HG02973 (cell line): Measurements from ENCODE around the gene DUSP28.
"Not testable (repeated sequence)": the region's sequence is repeated elsewhere in the genome, so short reads cannot be mapped to it uniquely, and the experiment has no call there.

Experiments used
- ATAC-seq: cut with Tn5 transposase; IDR thresholded peaks from one replicate; pipeline ENCODE4 v1.9.1; 2021; ENCODE audit warnings: moderate library complexity; ENCODE audit not compliant: unreplicated experiment

The DUSP28 gene

DNA sequence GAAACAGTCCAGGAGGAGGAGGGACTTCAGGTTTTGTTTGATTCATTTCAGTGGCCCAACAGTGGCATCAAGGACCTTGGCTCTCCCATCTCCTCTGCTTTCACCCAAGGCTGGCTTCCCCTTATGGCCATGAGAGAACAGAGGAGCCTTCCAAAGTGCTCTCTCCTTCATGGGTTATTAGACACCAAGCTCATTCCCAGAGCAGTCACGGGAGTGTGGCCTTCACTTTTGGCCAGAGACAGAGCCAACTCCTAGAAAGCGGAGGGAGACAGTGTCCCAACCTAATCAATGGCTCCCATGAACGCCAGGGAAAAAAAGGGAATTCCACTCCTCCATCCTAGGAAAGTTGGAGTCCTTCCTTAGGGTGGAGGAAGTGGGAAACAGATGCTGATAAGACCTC is 871 bp upstream of the DUSP28 start:
- no peak for ATAC-seq

DNA sequence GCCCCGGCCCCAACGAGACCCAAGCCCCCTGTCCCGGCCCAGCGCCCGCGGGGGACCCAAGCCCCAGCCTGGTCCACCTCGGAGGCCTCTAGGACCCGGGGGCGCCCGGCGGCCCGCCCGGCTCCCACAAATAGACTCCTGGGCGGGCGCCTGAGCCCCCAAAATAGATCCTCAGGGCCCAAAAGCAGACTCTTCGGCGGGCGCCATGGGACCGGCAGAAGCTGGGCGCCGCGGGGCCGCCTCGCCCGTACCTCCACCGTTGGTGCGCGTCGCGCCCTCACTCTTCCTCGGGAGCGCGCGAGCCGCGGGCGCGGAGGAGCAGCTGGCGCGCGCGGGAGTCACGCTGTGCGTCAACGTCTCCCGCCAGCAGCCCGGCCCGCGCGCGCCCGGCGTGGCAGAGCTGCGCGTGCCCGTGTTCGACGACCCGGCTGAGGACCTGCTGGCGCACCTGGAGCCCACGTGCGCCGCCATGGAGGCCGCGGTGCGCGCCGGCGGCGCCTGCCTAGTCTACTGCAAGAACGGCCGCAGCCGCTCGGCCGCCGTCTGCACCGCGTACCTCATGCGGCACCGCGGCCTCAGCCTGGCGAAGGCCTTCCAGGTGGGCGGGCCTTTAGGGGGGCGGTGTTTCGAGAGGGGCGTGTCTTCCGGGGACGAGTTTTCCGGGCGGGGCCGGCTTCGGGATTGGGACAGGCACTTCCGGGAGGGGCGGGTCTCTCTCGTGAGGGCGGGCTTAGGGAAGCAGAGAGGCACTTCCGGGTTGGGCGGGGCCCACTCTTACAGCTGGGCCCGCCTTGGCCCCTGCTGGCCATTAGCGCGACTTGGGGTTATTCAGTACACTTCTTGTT is 545 bp downstream of the DUSP28 start:
- ATAC-seq: peak; percentile 52

DNA sequence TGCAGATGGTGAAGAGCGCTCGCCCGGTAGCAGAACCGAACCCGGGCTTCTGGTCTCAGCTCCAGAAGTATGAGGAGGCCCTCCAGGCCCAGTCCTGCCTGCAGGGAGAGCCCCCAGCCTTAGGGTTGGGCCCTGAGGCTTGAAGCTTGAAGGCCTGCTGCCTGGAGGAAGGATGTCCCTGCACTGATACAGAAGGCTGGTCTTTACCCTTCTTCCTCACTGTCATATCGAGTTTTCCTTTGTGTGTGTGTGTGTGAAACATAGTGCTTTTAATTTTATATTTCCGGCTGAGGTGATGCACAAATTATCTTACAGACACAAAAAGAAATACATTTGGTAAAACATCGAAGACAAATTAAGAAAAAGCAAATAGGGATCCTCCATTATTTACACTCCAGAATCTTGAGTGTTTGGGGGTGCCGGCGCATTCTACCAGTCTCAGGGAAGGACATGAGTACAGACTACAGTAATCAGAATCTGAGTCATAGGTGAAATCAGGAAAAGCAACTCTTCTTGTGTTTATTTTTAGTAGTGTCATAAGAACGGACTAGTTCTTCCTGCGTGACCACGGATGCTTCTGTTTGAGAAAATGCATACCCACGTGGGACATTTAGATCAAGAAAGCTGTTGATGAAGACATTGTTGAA is 1.3 kb downstream of the DUSP28 start:
- no peak for ATAC-seq

DNA sequence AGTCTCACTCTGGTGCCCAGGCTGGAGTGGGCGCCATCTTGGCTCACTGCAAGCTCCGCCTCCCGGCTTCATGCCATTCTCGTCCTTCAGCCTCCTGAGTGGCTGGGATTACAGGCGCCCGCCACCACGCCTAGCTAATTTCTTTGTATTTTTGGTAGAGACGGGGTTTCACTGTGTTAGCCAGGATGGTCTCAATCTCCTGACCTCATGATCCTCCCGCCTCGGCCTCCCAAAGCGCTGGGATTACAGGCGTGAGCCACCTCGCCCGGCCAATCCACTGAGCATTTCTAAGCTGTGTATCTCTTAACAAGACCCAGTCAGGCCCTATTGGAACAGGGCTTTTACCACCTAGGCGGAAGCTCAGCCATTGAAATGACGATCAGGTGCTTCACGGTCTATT is 3.1 kb downstream of the DUSP28 start:
- ATAC-seq: not testable (repeated sequence)

DNA sequence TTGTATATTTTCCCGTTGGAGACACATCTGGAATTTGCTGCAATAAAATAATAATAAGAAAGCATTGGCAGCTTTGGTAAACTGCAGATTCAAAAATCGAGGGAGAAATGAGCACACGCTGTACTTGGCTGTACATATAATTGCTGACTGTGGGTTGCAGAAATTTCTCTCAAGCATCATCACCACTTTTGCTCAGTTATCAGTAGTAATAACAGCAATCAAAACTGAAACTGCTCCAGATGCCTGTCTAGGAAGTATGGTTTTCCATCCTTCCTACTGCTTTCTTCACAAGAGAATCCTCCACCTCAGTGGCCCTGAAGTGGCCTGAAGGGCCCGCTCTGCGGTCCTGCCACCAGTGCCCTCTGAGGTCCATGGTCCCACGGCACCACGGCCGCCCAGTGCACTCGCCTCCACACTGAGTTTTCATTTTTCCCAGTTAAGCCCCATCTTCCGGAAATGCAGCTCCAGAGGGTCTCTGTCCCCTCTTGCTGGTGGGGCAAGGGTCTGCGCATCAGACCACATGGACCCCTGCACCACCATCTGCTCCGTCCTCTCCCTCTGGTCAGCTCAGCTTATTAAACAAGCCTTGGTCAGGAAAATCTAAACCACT is 3.9 kb downstream of the DUSP28 start:
- ATAC-seq: no peak

DNA sequence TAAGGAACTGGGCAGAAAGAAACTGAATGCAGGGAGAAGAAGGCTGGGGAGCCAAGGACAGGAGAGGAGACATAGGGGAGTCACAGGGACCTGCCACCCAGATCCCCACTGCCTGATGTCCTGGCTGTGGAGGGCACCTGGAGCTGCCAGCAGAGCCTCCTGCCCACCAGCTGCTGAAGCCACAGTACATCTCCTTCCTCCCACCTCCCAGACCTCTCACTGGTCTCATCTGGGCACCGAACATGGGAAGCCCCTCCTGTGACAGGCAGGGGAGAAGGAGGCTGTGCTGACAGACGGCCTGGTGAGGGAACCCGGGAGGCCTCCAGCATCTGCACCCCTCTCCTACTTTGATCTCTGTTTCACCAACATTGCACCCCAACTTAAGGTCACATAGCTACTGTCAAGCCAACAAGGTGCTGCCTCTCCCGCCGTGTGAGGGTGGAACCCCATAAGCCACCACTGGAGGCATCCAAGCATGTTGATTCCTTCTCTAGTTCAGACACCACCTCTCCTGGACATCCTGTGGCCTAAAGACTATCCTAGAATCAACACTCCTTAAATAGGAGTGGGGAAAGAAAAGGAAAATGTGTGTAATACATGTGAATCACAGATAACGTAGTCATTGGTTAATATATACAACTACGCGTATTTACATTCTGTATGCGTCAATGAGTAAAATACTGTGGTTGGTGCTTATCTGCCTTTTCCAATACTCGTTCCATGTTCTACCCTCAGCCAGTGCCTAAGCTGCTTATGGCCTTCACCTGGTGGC is 4.6 kb downstream of the DUSP28 start:
- no peak for ATAC-seq

DNA sequence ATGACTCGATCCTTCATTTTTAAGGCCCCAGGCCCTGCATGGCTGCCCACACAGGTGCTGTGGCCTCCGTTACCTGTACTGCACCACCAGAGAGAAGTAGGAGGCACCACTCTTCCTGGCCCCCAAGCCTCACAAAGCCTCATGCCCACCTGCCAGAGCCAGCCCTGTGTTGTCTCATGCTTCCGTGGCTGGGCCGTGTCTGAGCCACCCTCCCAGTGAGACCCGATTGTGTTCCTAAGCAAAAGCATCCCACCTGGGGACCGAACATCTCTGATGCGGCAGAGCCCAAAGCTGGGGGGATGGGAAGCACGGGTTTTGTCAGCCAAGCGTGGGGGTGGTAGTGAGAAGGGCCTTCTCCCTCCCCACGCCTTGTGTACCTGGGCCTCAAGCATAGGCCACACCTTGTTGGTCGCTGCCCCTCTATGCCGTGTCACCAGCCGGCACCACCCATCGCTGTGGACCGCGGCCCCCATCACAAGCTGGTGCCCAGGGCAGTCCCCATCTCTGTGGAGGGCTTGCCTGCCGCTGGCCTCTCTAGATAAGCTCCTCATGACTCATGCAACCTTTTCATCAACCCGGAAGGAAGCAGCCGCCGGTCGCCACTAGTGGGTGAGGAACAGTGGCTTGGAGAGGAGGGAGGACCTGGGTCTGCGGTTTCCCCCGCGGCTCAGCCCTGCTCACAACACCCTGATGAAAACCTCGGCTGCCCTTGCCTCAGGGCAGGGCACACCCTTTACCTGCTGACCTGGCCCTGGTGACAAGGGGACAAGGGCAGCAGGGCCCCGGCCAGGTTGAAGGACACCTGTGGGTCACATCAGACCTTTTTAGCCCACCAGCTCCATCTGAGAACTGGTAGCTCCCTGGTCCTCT is 5.4 kb downstream of the DUSP28 start:
- ATAC-seq: peak; percentile 33

DNA sequence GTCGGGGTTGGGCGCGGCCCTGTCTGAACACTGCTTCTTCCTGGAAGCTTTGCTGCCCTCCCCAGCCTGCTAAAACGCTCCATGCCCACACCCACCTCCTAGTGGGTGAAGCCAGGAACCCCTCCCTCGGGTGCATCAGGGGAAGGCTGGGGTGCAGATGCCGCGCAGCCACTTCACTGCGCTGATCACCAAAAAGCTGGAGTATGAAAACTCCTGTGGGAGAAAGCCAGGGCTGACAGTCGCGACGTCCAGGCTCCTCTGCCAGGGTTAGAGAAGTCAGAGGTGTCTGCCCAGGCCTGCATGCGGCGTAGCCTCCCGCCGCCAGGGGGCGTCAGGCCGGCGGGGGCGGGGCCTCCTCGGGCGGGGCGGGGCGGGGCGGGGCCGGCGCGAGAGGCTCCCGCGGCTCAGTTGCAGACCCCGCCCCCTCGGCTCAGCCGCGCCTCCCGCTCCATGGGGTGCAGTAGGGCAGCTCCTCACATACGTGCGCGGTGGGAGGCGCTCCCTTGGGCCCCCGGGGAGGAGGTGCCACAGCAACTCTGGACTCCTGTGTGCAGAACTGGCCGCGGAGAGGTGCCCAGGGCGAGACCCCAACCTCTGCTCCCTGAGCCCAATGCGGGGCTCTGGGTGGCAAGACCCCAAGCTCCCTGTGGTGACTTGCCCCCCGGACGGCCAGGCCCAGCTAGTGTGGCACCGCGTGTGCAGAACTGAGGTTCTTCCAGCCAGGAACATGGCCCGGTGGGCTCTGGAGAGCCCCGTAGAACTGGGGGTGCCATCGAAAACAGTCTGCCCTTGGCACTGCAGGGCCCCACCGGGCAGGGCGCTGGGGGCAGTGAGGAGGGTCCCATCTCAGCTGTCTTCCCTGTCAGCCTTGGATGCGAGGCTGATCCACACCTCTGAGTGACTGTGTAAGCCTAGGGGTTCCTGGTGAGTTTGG is 6.3 kb downstream of the DUSP28 start:
- peak; percentile 42 for ATAC-seq

DNA sequence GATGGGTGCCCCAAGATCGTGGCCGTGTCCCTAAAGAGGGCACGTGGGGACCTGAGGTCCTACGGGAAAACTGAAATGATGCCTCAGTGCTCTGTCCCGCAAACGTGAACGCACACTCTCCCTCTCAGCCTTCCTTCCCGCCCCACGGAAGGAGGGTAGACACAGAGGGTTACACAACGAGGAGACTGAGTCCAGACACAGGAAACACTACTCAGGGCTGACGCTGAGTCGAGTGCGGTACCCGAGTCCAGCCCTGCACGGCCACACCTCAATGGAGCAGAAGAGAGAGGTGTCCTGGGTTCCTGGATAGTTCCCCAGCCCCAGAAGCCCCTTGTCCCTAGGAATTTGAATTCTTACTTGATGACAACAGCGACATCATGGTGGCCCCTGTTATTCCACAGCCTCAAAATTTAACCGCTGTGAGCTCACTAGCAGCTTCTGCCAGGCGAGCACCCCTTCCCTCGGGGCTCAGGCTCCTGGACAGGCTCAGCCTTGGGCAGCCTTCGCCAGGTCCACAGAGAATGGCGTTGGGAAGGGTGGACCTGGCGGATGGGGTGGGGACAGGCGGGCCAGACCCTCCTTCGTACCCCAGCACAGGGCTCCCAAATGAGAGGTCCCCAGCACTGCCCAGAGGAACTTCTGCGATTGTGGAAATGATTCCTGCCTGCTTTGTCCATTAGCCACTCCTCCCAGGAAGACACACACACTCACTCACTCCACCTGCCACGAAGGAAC is 7.1 kb downstream of the DUSP28 start:
- no peak for ATAC-seq

DNA sequence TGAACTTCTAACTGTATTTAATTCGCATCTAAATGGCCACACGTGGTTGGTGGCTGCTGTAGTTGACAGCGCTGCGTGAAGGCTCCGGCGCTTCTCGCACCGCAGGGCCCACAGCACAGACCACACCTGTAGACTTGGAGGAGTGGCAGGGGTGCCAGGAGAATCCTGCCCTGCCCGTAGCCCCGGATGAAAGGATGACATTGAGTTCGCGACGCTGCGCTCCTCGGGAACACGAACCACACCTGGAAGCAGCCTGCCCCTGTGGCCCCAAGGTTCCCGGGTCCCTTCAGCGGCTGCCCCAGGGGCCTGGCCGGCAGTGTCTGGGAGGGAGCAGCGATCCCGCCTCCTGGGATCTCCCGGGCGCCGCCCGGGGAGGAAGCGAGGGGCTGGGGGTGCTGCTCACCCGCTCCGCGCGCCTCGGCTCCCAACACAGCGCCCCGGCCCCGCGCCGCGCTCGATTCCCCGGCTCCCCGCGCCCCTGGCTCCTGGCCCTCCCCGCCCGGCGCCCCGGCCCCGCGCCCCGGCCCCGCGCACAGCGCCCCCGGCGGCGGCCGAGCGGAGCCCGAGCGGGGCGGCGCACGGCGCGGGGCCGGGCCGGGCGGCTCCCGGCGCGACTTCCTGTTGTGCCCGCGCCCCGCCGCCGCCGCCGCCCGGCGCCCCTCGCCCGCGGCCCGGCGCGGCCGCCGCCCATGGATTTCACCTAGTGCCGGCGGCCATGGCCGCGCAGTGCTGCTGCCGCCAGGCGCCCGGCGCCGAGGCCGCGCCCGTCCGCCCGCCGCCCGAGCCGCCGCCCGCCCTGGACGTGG is 7.9 kb downstream of the DUSP28 start, which contains the start of gene RNPEPL1:
Gene RNPEPL1 (plus strand): TSS at position 613 of the 806 bp plus-strand sequence. CDS start 103 bp downstream, at position 716.
- peak; percentile 21 for ATAC-seq

DNA sequence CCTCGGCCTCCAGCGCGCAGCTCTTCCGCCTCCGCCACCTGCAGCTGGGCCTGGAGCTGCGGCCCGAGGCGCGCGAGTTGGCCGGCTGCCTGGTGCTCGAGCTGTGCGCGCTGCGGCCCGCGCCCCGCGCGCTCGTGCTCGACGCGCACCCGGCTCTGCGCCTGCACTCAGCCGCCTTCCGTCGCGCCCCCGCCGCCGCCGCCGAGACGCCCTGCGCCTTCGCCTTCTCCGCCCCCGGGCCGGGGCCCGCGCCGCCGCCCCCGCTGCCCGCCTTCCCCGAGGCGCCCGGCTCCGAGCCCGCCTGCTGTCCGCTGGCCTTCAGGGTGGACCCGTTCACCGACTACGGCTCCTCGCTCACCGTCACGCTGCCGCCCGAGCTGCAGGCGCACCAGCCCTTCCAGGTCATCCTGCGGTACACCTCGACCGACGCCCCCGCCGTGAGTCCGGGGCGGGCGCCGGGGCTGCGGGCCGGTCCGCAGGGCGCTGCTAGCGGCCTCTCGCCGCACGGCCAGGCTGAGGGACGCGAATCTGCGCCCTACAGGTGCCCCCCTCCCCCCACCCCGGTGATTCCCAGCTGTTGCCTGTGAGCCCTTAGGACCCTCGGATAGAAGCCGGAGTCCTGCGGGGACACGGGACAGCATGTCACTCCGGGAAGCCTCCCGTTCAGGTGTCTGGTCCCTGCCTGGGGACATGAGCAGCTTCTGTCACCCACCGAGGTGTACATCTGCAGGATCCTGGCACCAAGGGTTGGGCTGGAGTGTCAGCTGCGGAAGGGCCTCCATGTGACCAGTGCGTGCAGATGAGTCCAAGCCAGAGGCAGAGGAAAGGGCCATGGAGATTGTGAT is 8.7 kb downstream of the DUSP28 start:
- ATAC-seq: peak; percentile 14

DNA sequence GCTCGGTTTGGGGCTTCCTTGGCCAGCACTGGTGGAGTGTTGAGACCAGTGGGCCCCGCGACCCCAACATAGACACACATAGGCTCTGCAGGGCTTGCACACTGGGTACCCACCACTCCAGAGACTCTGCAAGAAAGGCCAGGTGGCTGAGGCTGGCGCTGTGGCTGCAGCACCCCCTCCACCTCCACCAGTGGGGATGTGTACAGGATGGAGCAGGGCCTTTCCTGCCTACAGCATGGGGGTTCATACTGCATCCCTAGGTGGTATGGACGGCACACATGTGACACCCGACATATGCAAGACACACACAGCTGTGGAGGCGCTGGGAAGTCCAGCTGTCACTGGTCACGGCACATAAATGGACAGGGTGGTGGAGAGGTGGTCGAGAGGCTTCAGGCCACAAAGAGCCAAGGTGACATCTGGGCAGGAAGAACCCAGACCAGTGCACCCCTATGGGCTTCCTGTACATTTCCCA is 9.4 kb downstream of the DUSP28 start:
- ATAC-seq: no peak

DNA sequence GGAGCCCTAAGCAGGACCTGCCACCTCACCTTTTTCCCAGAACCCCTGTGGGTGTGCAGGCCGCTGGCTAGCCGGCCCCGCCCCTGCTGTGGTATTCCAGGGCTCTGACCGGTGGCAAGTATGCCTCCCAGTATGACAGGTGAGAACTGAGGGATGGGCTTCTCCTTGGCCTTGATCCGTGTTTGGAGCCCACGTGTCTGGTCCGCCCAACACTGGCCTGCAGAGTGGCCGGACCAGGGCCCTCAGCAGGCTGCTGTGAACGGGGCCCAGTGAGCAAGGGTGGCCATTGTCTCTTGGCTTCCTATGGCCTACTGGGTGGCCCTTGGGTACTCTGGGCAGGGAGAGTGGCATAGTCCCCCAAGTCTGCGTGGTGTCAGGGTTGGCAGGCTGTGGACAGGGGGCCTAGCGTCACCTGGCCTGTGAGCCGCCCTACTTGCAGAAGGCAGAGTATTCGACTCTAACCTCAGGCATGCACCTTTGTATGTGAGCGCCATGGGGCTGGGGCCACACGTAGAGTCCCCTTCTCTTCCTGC is 9.9 kb downstream of the DUSP28 start:
- ATAC-seq: no peak

DNA sequence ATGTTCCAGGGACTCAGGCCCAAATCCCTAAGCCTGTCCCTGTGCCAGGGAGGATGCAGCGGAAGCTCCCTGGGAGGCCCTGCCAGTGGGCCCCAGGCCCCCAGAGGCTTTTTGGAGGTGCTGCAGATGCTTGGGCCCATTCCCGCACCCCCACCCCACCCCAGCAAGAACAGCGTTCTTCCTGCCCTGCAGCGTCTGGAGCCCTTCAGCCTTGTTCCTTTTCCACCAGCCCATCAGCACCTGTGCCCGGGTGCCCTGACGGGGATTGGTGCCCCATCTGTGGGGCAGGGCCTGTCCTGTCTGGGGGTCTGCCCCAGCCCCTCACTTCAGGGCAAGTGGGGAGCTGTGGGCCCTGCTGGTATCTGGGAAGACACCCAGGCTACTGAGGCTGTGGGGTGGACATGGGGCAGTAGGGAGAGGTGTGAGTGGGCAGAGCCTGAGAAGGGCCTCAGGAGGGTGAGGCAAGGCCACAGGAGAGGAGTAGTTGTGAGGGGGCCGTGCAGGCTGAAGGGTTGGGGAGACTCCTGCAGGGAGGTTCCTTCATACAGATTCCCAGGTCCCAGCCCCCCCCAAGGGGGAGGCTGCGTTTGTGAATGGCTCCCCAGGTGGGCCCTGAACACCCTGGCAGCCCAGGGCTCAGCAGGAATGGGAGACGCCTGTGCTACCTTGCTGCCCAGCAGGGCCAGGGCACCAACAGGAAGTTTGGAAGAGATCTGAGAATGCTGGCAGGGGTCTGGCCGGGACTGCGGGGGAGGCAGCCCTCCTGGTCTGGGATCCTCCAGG is 10.6 kb downstream of the DUSP28 start:
- ATAC-seq: no peak

DNA sequence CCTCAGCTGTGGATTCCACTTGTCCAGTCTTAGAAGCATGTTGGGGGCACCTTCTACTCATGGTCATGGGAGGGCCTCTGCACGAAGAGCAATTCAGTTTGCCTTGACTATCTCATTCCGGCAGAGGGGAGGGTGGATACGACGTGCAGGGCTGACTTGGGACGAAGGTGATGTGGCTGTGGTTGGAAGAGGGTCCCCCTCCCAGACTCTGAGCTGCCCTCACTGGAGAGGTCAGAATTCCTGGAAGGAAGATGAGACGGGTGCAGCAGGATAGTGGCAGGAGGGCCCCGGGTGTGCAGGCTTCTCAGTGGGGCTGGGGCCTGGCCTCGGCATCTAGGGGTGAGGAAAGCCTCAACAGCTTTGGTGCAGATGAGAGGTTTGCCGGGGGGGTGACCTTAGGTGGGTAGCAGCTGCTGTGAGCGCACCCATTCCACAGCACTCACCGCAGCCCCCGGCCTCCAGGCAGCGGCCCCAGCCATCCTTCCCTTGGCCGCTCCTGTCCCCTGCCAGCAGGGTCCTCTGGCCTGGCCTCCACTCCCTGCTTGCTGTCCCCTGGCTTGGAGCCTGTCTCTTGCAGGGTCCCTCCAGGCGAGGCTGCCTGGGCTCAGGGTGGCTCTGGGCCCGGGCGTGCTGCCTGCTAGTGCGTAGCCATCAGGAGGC is 11.3 kb downstream of the DUSP28 start:
- no peak for ATAC-seq
